OCI-LY1 (cell line): Measurements from ENCODE around the gene TM4SF1.

ENCODE experiments used
- H2AFZ ChIP-seq: fragments of 200-600 bp; sonication (generic), shearing (Covaris generic); 2 replicates; pipeline ENCODE4 v1.6.0; 2014; ENCODE audit warnings: antibody characterized with exemption, mild to moderate bottlenecking, low read length
- H3F3A ChIP-seq: fragments of 200-600 bp; sonication (generic), shearing (Covaris generic); 2 replicates; pipeline ENCODE4 v1.6.0; 2014; ENCODE audit warnings: mild to moderate bottlenecking, antibody characterized with exemption, low read length, moderate library complexity; ENCODE audit not compliant: insufficient read depth
- H3K27ac ChIP-seq: fragments of 200-600 bp; sonication (generic); 2 replicates; pipeline ENCODE4 v1.5.1; 2014; ENCODE audit warnings: low read length, mixed run types, mild to moderate bottlenecking, low read depth; ENCODE audit not compliant: poor library complexity, severe bottlenecking
- H3K27me3 ChIP-seq: fragments of 200-600 bp; sonication (generic); 2 replicates; pipeline ENCODE4 v1.6.0; 2014; ENCODE audit warnings: antibody characterized with exemption, mild to moderate bottlenecking, low read length, moderate library complexity; ENCODE audit not compliant: insufficient read depth
- H3K36me3 ChIP-seq: fragments of 200-600 bp; sonication (generic); 2 replicates; pipeline ENCODE4 v1.6.1; 2014; ENCODE audit warnings: mild to moderate bottlenecking, antibody characterized with exemption, low read length, moderate library complexity, mixed read lengths; ENCODE audit not compliant: insufficient read depth
- H3K4me1 ChIP-seq: fragments of 200-600 bp; sonication (generic); 2 replicates; pipeline ENCODE4 v1.5.1; 2014; ENCODE audit warnings: mild to moderate bottlenecking, low read length, moderate library complexity; ENCODE audit not compliant: insufficient read depth, severe bottlenecking
- H3K4me2 ChIP-seq: fragments of 200-600 bp; sonication (generic), shearing (Covaris generic); 2 replicates; pipeline ENCODE4 v1.6.1; 2014; ENCODE audit warnings: low read length
- H3K4me3 ChIP-seq: fragments of 200-600 bp; sonication (generic); 2 replicates; pipeline ENCODE4 v1.5.1; 2014; ENCODE audit warnings: low read length, low read depth, mild to moderate bottlenecking, mixed read lengths; ENCODE audit not compliant: poor library complexity, severe bottlenecking
- H3K79me2 ChIP-seq: fragments of 200-600 bp; shearing (Covaris generic); 2 replicates; pipeline ENCODE4 v1.6.1; 2016; ENCODE audit warnings: mixed run types, low read length, mixed read lengths; ENCODE audit not compliant: insufficient read depth
- H3K9ac ChIP-seq: fragments of 200-600 bp; sonication (generic), shearing (Covaris generic); 2 replicates; pipeline ENCODE4 v1.6.1; 2014; ENCODE audit warnings: mild to moderate bottlenecking, low read length, mixed read lengths
- H3K9me2 ChIP-seq: fragments of 200-600 bp; sonication (generic), shearing (Covaris generic); 2 replicates; pipeline ENCODE4 v1.6.1; 2014; ENCODE audit warnings: low read depth, mild to moderate bottlenecking, low read length, mixed read lengths
- H3K9me3 ChIP-seq: fragments of 200-600 bp; shearing (Covaris generic); 2 replicates; pipeline ENCODE4 v1.6.1; 2014; ENCODE audit warnings: low read length, mixed read lengths
- H4K20me1 ChIP-seq: fragments of 200-600 bp; sonication (generic), shearing (Covaris generic); 2 replicates; pipeline ENCODE4 v1.6.0; 2016; ENCODE audit warnings: mild to moderate bottlenecking, low read length; ENCODE audit not compliant: insufficient read depth
- EZH2 ChIP-seq: fragments of 200-600 bp; sonication (generic), shearing (Covaris generic); IDR thresholded peaks from 2 replicates; pipeline ENCODE4 v1.8.0; 2017; ENCODE audit warnings: borderline replicate concordance, mixed run types, mild to moderate bottlenecking, antibody characterized with exemption, low read length, moderate library complexity, mixed read lengths
- TF ChIP-seq, protein P1 (sequence below): fragments of 200-600 bp; sonication (generic), shearing (Covaris generic); IDR thresholded peaks from 2 replicates; pipeline ENCODE4 v1.5.1; 2017; ENCODE audit warnings: mild to moderate bottlenecking, antibody characterized with exemption, low read length, moderate library complexity, mixed read lengths

TM4SF1 gene

DNA sequence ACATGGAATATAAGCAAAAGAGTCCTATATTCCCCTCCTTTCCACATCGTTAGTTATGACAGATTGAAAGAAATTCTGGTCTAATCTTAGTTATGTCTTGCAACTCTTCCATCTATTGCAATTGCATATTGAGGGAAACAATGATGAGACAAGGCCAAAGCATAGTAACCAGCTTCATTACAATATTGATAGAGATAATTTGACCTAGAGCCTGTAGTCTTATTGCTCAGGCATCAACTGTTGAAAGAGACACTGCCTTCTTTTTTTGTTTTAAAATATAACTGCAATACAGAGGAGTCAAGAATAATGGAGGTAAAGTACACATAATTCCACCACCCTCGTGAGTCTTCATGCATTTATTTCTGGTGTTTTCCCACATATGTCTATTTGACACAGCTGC is 46.1 kb downstream of the TM4SF1 start:
- no peaks in the 10 kb centered on the region for H4K20me1 ChIP-seq
- no peaks in the 10 kb centered on the region for H3F3A ChIP-seq
- no peak overlapping the region for H3K4me3 ChIP-seq
- no peaks in the 10 kb centered on the region for H3K79me2 ChIP-seq
- no peak overlapping the region for H2AFZ ChIP-seq
- 0 out of 2 replicates have a peak, but pooled peaks cover 3% of the 10 kb centered on the region for H3K27me3 ChIP-seq
- no peak overlapping the region for H3K9ac ChIP-seq
- H3K4me1 ChIP-seq, result no peaks in the 10 kb centered on the region
- H3K9me2 ChIP-seq, result no peaks in the 10 kb centered on the region
- no peak overlapping the region for H3K27ac ChIP-seq
- no peaks in the 10 kb centered on the region for H3K9me3 ChIP-seq
- H3K36me3 ChIP-seq, result no peaks in the 10 kb centered on the region
- H3K4me2 ChIP-seq, result no peak overlapping the region
- TF ChIP-seq, protein P1, sequence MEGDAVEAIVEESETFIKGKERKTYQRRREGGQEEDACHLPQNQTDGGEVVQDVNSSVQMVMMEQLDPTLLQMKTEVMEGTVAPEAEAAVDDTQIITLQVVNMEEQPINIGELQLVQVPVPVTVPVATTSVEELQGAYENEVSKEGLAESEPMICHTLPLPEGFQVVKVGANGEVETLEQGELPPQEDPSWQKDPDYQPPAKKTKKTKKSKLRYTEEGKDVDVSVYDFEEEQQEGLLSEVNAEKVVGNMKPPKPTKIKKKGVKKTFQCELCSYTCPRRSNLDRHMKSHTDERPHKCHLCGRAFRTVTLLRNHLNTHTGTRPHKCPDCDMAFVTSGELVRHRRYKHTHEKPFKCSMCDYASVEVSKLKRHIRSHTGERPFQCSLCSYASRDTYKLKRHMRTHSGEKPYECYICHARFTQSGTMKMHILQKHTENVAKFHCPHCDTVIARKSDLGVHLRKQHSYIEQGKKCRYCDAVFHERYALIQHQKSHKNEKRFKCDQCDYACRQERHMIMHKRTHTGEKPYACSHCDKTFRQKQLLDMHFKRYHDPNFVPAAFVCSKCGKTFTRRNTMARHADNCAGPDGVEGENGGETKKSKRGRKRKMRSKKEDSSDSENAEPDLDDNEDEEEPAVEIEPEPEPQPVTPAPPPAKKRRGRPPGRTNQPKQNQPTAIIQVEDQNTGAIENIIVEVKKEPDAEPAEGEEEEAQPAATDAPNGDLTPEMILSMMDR, result no peak
- TF ChIP-seq EZH2, result no peak

- Histone ChIP-seq H2AFZ (no peak overlapping the region), H3F3A (no peaks in the 10 kb centered on the region), H3K4me2 (no peak overlapping the region), H3K27ac (no peak overlapping the region), H3K9me2 (no peaks in the 10 kb centered on the region), H3K27me3 (0 out of 2 replicates have a peak, but pooled peaks cover 3% of the 10 kb centered on the region), H3K9ac (no peak overlapping the region), H3K4me1 (no peaks in the 10 kb centered on the region), H3K36me3 (no peaks in the 10 kb centered on the region), H3K4me3 (no peak overlapping the region), H3K79me2 (no peaks in the 10 kb centered on the region), H4K20me1 (no peaks in the 10 kb centered on the region), H3K9me3 (no peaks in the 10 kb centered on the region)
- TF ChIP-seq, protein P1, result no peak
- no peak for TF ChIP-seq EZH2
These were observed 46.7 kb downstream of the TM4SF1 start for GRCh38 chr3:149330609-149331331.

DNA sequence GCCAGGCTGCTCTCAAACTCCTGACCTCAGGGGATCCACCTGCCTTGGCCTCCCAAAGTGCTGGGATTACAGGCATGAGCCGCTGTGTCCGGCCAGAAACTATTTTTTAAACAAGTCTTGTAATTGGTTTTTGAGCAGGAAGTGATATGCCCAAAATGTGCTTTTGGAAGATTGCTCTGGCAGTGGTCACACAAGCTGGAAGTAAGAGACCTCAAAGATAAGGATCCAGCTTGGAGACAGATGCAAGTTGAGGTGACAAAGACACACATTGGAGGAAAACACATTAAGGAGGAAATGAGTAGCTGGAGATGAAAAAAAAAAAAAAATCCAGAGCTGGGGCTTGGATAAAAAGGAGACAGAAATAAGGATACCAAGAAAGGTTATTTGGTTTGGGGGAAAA is 50.3 kb downstream of the TM4SF1 start:
- Histone ChIP-seq H4K20me1 (no peaks in the 10 kb centered on the region), H3K9ac (no peak overlapping the region), H3K4me1 (no peaks in the 10 kb centered on the region), H3K27me3 (0 out of 2 replicates have a peak, but pooled peaks cover 3% of the 10 kb centered on the region), H3K9me2 (no peaks in the 10 kb centered on the region), H3K27ac (no peak overlapping the region), H3K4me3 (no peak overlapping the region), H3K9me3 (no peaks in the 10 kb centered on the region), H3K79me2 (no peaks in the 10 kb centered on the region), H3F3A (no peaks in the 10 kb centered on the region), H3K36me3 (no peaks in the 10 kb centered on the region), H2AFZ (no peak overlapping the region), H3K4me2 (no peak overlapping the region)
- TF ChIP-seq EZH2, result no peak
- TF ChIP-seq, protein P1, result no peak
